ENCODE measurements around the gene SH2D4B. TPM values are rescaled to one million over a fixed set of nuclear protein-coding genes. Genes with fewer than 3 reads are reported as not detected.

Gene SH2D4B
- total RNA-seq, 1 experiment from 2014 or later, result 0.22 TPM

GRCh38 chr10:80588546-80588945, 50.8 kb downstream of the SH2D4B start:
- no peaks in the 10 kb centered on the region for H3K27me3 ChIP-seq (ENCODE audit: insufficient read depth, low read length)
- H3K36me3 ChIP-seq (ENCODE audit: control insufficient read depth in 1 of 2, insufficient read depth in 2 of 2, low read length in 2 of 2), result no peaks in the 10 kb centered on the region
- H3K4me2 ChIP-seq (ENCODE audit: low read length), result no peak overlapping the region
- POLR2A ChIA-PET, result no interaction called here
- no peaks in the 10 kb centered on the region for H4K20me1 ChIP-seq (ENCODE audit: insufficient read depth)
- no peak overlapping the region for H3K9ac ChIP-seq (ENCODE audit: low read length)
- H3K9me2 ChIP-seq (ENCODE audit: insufficient read depth), result no peaks in the 10 kb centered on the region
- no peaks in the 10 kb centered on the region for H3K4me1 ChIP-seq (ENCODE audit: control insufficient read depth in 1 of 2, insufficient read depth in 2 of 2, low read length in 2 of 2)
- TF ChIP-seq YY1 (IDR thresholded peaks at IDR 0.05; ENCODE audit: extremely low read depth, insufficient replicate concordance, low read depth, low read length), result no peak
- no peak for TF ChIP-seq POLR2A (IDR thresholded peaks at IDR 0.05; ENCODE audit: borderline replicate concordance, extremely low read depth, insufficient read depth, insufficient read length)
- TF ChIP-seq REST (IDR thresholded peaks at IDR 0.05; ENCODE audit: low read depth), result no peak
- no peak for TF ChIP-seq CBX3 (IDR thresholded peaks at IDR 0.05; ENCODE audit: low read depth)
- TF ChIP-seq JUND (IDR thresholded peaks at IDR 0.05), result no peak
- TF ChIP-seq TCF7L2 (IDR thresholded peaks at IDR 0.05; ENCODE audit: borderline replicate concordance, extremely low read depth, insufficient read depth, insufficient read length), result no peak
- no peak for TF ChIP-seq ATF3 (IDR thresholded peaks at IDR 0.05)
- no peak for TF ChIP-seq EZH2 (IDR thresholded peaks at IDR 0.05)
- no peak for TF ChIP-seq FOSL1 (IDR thresholded peaks at IDR 0.05; ENCODE audit: low read depth)
- ATAC-seq, result no peak
- H3K4me3 ChIP-seq (replicated peaks in 1 of 2; ENCODE audit: low read depth in 1 of 2, low read length in 2 of 2), result no peak overlapping the region
- no peak for DNase-seq (ENCODE audit: low read depth, low spot score)
- no peak overlapping the region for H3K27ac ChIP-seq (ENCODE audit: low read depth, low read length)
- no peaks in the 10 kb centered on the region for H3K9me3 ChIP-seq (ENCODE audit: control insufficient read depth in 1 of 2, insufficient read depth in 1 of 2, low read depth in 1 of 2, low read length in 2 of 2)
- H3K79me2 ChIP-seq (ENCODE audit: insufficient read depth, low read length), result no peaks in the 10 kb centered on the region
- RAD21 ChIA-PET (ENCODE audit: low non-redundant PET in 1 of 2, low total read pairs in 2 of 2, uncharacterized antibody in 2 of 2, unreplicated experiment in 2 of 2), result no interaction called here
- BruUV-seq (replicated peaks), result no TSS peak
- intact Hi-C loops (cut with micrococcal nuclease), result no loop called here
- H2AFZ ChIP-seq (ENCODE audit: low read depth, low read length, poor library complexity, severe bottlenecking), result no peak overlapping the region
- CTCF ChIA-PET, result interaction anchor here (1.6 kb wide), 1 partner anchor 8 kb away, joined by 3 read pairs; no protein-coding TSS in a partner anchor
